NK-92 treated with Interleukin-12 subunit alpha and Interleukin-12 subunit beta, amount 100 ng/mL, for 24 hours (cell line): ENCODE measurements around the gene ATP11A.

Experiments
- DNase-seq: peaks from one replicate; lab custom pipeline; 2025; lab: John Stamatoyannopoulos, UW

Gene ATP11A

DNA sequence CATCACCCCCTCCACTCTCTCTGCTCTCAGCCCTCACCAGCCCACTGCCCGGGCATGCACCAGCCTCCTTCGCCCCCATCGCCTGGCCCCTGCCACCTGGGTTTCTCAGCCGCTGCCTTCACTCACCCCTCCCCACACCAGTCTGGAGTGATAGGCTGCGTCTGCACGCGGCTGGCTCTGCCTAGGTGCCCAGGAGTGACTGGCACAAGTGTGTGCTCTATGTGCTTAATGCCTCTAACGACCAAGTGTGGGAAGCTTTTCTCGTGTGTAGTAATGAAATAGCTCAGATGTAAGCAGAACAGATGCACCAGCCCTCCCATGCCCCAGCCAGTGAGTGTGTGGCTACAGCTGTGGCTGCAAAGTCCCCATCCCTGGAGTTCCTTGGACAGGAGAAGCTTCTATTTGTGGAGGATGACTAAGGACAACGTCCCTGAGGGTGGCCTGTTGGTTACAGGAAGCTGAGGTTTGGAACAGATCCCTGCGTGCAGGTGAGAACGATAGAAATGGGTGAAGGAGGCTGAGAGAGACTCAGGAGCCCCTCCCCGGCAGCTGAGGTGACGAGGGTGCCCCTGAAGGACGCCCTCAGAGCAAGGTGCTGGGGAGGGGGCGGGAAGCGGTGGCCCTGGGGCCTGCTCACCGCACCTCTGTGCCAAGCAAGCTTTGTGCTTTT, 35.6 kb downstream of the ATP11A start:
- no peak for DNase-seq

DNA sequence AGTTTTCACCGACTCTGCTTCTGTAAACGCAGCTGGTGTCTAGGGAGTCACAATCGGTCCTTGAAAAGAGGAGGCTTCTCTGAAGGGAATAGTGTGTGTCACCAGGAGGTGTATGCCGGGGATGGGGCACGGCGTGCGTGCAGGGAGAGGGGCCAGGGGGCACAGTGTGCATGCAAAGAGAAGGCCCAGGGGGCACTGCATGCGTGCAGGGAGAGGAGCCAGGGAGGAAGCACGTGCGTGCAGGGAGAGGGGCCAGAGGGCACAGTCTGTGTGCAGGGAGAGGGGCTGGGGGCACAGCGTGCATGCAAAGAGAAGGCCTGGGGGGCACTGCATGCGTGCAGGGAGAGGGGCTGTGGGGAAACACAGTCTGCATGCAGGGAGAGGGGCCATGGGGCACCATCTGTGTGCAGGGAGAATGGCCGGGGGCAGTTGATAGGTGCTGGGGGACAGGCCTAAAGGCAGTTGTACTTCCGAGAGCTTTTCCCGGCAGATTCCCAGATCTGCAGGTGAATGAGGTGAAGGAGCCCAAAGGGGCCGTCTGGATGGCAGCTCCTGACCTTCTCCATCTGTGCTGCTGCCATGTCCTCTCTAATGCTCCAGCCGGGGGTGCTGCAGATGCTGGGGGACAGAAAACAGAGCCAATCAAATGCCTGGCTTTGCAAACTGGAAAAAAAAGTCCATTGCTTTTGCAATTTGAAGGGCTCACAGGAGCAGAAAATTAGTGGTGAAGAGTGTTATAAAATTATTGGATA, 36.4 kb downstream of the ATP11A start:
- DNase-seq = no peak

DNA sequence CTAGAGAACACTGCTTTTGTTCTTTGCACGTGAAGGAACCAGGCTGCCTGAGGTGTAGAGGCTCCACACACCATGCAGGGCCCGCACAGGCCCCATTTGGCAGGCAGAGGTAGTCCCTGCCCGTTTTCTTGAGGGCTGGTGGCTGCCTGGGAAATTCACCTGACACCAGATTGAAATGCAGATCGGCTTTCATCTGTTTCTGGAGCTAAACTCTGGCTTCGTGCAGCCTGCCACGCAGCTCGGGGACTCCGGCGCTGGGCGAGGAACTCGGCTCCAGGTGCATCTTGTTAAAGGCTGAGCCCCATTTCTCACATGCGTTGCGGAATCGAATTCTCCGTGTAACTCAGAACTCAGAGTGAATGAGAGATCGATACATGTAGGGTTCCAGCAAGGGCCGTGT, 37.7 kb downstream of the ATP11A start:
- DNase-seq = no peak

DNA sequence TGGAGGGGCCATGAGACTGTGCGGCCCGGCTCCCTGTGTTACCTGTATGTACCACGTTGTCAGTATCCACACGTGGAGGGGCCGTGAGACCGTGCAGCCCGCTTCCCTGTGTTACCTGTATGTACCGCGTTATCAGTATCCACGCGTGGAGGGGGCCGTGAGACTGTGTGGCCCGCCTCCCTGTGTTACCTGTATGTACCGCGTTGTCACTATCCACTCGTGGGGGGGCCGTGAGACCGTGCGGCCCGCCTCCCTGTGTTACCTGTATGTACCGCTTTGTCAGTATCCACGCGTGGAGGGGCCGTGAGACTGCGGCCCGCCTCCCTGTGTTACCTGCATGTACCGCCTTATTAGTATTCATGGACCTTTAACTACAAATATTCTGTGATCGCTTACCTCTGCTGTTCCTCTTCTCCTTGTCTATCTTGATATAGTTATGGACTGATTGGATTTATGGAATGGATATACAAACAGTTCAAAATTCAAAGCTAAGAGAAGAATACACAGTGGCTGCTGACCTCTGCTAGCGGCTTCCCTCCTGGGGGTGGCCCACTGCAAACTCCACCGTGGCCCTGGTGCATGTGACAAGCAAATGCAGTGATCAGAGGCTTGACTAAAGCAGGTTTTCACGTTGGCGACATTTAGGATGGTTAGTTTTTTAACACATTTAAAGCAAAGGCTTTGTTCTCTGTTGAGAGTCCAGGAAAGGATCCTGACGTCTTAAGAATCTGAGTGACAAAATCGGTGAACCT, 38.7 kb downstream of the ATP11A start:
- DNase-seq = no peak

DNA sequence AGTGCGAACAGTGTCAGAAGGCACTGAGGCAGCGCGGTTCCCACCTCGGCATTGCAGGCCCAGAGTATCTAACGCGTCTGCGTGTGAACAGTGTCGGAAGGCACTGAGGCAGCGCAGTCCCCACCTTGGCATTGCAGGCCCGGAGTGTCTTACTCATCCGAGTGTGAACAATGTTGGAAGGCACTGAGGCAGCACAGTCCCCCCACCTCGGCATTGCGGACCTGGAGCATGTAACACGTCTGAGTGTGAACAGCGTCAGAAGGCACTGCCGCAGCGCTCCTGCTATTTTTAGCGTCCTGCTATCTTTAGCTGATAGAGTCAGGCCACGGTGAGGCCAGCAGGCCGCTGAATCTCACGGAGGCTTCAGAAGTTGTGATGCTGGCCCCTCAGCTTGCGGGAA, 39.6 kb downstream of the ATP11A start:
- DNase-seq = no peak

DNA sequence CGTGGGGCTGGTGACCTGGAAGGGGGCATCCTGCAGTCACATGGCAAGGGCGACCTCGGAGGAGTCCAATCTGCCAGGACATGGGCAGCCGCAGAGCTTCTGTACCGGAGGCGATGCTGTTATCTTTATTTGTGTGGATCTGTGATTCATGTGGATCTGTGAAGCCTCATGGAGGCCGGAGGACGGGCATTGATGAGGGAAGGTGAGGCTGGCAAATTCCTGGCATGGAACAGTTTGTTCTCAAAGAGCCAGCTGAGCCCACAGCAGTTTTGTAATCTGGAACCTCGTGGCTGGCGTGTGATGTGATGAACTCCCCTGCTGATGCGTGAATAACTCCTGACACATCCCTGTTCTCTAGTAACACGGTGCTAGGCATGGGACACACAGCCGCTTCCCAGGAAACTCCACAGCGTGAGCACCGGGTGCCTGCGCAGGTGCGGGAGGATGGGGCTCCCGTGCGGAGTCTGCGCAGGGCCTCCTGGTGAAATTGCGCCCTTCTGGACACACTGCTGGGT, 40.4 kb downstream of the ATP11A start:
- no peak for DNase-seq

DNA sequence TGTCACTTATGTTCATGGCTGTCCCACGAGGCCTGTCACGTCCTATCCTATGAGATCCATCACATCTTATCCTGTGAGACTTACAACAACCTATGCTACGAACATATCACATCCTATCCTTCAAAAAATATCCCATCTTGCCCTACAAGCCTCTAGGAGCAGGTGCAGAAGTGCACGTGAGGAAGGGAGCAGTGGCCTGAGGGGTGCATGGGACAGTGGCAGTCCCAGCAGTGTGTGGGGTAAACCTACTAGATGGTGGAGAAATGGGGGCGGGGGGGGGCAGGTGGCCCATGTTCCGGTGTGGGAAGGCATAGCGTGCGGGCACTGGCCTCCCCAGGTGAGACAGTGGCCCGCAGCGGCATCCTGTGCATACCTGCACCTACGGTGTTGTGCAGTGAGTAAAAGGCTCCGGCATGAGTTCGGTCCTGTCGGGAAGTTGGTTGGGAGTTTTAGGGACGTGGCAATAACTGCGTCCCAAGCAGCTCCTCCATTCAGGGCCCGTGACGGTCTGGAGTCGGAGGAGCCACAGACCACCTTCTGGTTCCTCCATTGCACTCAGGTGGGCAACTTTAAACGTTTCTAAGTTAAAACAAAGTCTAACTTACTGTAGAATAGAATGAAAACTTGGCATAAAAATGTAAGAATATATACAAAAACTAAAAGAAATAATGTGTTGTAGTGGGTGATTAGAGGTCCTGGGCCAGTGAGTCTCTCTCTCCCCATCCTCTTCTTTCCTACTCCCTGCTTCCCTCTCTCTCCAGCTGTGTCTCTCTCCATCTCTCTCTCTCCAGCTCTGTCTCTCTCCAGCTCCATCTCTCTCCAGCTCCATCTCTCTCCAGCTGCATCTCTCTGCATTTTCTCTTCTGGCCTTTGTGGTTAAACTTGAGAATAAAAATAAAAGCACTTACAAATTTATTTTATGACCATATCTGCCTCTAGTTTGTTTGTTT, 42.1 kb downstream of the ATP11A start:
- no peak for DNase-seq

DNA sequence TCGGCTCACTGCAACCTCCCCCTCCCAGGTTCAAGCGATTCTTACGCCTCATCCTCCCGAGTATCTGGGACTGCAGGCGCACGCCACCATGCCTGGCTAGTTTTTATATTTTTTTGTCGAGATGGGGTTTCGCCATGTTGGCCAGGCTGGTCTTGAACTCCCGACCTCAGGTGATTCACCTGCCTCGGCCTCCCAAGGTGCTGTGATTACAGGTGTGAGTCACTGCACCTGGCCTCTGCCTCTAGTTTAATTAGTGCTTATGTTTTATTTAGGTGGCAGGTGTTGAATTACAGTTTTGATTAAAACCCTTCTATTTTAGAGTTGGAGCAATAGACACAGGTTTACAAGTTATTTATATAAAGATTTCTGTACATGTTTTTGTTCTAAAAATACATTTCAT, 42.8 kb downstream of the ATP11A start:
- no peak for DNase-seq

DNA sequence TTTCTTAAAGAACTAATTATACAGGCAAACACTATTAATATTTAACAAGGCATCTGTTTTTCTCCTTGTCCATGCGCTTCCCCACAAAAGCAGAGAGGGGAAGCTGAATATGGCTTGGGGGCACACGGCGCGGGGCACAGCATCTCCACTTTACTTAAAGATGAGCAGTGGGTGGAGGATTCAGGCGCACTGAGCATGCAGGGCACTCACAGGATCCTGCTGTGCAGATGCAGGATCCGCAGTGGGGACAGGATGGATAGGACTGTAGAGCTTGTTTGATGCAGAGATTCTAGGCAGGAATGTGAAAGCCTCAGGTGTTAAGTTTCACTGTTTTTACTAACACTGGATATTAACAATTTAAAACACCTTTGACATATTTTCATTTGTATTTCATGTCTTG, 43.3 kb downstream of the ATP11A start:
- no peak for DNase-seq

DNA sequence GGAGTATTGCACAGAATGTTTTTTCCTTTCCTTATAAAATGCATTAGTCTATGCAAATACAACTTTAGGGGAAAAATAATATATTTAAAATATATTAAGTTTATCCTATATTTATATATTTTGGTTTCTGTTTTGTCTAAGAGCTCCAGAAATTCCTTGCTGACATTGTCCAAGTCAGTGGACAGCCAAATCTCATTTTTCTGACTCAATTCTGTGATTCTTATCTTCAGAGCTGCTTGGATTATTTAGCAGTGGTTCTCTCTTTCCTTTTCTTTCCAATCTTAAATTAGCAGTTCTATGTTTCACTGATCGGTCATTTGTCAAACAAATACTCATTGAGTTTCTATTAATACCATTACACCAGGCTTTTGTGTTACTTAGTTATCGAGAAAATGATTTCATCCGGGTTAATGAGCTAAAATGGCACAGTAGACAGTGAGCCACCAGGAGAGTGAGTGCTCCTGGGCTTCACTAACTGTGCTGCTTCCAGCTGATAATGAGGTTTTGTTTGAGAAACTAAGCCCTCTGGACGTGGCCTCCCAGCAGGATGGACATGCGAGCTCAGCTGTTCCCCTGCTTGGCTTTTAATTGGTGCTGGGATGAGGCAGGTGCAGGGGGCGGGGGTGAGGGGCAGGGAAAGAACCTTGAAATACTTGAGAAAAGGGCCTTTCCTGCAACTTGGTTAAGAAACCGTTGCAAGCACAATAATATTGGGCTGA, 44.0 kb downstream of the ATP11A start:
- DNase-seq = no peak

DNA sequence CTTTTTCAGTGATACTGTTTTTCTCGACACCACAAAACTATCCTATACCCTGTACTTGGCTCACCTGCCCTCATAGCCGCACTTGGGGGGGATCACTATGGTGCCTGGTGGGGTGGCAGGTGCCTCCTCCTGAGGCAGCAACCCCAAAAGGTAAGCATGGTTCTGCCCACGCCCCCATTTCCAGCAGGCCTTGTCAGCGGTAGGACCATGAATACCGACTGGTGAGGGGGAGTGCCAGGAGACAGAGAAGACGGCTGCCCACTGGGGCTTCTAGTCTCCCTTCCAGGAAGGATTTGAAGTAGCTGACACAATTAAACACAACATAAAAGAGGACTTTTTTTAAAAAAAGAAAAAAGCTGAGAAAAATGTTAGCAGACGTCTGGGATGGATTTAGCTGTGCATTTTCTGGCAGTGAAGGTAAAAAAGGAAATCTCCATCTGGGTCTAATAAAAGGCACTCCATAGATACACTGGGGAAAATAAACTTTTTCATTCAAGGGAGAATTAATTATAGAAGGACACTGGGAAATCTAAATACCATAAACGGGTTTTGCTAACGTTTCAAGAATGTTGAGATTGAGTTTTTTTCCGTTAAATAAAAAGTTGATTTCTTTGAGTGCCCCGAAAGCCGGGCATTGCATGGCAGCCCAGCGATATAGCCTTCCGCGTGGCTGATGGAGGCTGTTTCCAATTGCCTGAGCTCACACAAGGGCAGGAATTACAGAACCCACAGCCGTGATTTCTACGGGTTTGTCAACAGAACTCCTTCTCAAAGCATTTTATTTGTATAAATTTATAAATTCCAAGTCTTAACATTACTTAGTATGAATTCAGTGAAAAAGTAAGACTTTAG, 45.1 kb downstream of the ATP11A start:
- DNase-seq = no peak

DNA sequence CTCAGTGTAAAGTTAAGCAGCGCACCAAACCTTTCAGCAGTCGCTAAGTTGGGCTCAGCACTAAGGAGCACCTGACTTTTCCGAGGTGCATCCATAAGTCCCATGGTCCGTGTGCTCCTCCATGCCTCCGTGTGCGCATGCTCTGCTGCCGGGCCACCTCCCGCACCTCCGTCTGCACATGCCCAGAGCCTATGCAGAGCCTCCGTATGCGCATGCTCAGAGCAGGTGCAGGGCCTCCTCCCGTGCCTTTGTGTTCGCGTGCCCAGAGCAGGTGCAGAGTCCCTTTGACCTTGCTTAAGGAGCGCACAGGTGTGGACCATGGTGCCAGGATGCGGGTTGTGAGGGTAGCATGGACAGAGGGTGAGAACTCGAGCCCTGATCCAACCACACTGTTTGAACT, 46.0 kb downstream of the ATP11A start:
- DNase-seq = no peak

DNA sequence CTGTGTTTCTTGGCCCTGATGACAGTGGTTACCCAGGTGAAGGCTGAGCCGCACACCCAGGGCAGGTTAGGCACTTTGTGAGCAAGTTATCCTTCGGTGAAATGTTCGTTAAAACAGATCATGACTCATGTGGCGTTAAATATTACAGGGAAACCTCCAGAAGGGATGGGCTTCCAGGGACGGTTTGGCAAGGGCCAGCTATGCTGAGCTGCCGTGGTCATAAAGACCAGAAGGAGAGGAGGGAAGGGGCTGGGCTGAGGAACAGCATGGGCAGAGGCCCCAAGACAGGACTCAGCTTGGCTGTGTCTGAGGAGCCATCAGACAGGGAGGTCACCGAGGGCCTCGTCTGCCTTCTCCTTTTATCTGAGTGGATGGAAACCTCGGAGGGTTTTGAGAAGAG, 47.5 kb downstream of the ATP11A start:
- no peak for DNase-seq

DNA sequence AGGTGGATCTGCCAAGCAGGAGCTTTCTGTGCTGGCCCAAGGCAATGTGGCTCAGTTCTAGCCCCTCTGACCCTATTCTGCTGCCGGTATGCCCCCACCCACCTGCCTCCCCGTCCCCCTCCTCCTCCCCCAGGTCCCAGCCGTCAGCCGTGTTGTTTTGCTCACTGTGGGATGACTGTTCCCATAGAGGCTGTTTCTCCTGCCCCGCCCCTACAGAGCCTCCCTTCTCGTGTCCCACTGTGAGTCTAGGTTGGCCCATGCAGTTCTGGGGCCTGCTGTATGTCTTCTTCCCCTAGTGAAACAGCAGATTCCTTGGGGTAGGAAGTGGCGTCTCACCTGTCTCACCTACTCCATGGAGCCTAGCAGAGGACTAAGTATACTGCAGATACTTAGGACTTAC, 48.8 kb downstream of the ATP11A start:
- no peak for DNase-seq

DNA sequence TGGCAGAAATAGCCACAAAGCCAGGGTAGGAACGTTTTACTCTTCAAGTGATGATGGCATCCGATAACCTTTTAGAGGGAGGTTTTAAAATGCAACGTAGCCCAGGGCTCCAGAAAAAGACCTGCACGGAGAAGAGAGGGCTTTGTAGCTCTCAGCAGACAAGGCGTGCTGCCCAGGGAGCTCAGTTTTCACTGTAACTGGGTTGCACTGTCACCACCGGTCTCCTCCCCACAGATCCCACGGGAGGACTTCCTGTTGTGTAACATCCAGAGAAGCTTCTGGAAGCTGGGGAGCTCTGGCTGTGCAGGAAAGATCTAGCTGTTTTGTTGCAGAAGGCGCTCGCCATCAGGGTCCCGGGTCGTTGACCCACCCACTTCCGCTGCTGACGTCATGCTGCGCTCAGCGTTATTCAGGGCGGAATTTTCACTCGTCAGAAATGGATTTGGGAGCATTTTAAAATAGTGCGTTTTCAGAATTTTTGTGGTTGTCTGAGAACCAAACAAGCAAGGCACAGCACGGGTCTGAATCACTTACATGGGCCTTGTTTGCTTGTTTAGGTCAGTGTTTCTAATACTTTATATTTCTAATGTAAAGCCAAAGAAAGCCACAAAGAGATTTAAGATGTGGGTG, 50.8 kb downstream of the ATP11A start:
- DNase-seq = no peak

DNA sequence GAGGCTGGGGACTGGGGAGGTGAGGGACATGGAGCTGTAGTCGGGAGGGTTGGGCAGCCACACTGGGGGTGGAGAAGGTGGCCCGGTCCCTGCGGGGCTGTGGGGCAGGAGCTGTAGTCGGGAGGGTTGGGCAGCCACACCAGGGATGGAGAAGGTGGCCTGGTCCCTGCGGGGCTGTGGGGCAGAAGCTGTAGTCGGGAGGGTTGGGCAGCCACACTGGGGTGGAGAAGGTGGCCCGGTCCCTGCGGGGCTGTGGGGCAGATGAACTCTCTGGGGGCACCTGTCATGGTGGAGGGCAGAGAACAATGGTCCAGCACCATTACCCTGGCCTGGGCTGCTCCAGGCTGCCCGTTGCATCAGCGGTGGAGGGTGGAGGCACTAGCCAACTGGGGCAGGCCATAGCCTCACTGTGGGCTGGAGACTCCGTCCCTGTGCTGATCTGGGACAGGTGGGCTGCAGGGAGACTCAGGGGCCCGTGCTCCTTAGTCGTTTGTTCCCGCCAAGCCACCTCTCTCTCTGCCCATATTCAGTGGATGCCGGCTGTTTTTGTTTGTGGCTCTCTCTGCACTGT, 51.4 kb downstream of the ATP11A start:
- no peak for DNase-seq

DNA sequence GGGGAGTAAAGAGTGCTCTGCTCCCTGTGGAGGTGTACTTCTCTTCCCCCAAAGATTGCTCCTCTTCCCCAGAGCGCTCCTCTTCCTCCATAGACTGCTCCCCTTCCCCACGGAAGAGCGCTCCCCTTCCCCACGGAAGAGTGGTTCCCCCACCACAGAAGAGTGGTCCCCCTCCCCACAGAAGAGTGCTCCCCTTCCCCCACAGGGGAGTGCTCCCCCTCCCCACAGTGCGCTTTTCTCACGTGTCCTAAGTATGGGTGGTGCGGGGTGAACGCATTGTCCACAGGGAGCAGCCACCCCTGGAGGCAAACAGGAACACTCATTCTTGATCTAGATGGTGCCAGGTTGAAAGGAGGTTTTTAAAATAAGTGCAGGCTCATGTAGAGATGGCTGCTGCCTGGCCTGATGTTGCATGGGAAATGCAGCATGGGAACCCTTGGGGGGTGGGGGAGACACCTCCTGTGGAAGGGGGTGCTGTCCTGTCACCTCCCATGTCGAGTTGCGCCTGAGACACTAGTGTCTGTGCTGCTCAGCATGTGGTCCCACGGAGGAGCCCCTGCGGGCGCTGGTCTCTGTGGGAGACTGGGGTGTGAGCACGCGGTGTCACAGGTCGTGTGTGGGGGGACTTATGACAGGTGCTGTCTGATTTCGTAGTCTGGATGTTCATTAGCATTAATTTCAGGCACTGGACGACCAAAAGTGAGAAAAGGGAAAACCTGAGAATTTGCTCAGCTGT, 52.2 kb downstream of the ATP11A start:
- DNase-seq = no peak

DNA sequence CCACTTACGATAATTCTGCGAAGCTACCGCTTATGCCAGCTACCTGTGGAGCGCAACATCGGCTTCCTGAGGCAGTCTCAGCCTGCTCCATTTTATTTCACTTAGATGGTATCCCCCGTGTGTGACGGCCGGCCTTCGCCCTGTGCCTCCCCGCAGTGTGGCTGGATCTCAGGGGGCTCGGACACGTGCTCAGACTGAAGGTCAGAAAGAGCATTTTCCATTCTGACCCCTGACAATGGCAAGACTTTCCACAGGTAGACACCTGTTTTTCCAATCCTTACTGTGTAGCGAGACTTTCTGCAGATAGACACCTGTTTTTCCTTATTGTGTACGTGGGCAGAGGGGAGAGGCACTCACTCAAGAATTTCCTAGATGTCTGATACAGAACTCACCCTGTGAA, 52.7 kb downstream of the ATP11A start:
- no peak for DNase-seq
